Measurements from ENCODE around the gene LARP4B.

LARP4B gene

DNA sequence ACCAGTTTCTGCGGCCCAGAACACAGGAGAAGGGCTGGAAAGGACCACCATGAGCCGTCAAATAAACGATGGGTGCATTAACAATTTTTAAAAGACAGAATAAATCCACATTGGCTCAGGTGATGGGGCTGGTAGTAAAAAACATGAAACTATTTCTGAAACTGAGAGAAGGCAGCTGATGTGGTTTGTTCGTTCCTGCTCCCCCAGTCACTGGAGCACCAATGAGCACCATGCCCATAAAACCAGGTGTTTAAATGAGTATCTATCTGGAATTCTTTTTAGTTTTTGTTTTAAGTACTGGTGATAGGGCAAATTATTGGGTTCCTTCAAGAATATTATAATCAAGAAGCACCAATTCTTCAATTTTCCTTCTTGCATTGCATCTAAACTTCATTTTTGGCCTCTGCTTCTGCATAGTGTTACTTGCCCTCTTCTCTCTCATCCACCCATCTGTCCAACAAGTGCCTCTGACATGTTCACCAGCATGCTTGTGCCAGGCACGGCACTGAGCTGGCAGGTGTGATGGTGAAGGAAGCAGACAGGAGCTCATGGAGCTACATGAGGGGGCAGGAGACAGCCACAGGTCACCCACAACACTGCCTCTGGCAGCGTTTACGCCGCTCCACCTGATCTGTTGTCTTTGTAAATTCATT, 65.5 kb downstream of the LARP4B start:
- no peak for DNase-seq

DNA sequence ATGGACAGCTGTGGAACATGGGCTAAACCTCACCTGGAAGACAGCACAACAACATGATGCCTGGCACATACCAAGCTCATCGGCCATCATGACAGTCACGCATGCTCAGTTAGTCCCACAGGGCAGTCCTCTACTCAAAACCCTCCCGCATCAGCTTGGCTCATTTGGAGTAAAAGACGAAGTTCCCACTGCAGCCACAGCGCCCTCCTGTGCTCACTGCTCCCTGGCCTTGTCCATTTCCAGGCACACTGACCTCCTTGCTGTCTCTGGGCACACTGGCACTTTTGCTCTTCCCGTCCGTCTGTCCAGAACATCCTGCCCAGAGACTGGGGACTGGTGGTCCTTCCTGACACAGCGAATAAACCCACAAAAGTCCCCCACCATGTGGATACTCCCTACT, 66.2 kb downstream of the LARP4B start:
- DNase-seq = no peak

DNA sequence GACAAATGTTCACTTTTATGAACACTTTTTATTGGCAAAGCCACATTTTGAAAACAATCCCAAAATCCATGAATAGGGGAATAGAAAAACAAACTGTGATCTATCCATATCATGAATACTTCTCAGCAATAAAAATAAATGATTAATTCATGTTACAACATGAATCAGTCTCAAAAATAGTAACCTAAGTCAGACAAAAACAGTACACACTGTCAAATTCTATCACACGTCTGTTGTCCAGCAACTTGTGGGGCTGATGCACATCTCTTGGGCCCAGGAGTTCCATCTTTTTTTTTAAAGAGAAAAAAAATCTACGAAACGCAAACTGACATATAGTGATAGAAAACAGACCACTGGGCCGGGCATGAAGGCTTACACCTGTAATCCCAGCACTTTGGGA, 71.0 kb downstream of the LARP4B start:
- DNase-seq = no peak

DNA sequence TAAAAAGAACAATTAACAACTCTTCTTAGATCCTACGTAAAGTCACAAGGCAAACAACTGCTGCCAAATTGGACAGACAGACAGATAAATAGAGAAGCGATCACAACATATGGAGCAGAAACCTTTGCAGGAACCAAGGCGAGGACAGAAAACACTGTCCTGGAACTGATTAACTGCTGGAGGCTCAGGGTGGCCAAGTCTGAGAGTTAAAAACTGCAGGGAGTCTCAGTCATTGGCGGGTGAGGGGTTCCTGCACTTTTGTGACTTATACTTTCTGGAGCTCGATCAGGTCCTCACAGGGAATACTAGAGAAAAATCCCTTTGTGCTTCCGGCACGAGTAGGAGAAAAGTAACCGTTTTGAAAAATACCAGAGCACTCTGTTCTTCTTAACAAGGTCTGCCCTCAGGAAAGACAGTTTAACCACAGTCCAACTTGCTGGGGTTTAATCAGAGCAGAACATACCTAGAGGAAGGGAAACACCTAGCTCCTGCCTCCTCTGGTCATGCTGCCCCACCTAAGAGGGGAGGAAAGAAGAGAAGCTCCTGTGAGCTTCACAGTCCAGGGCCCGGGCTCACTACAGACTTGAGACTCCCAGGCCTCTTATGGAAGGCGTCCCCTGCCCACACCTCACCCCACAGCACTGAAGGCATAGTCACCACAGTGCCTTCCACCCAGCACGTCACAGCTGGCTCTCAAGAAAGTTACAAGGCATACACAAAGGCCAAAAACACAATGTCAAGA, 74.9 kb downstream of the LARP4B start:
- peak; percentile 47 for DNase-seq

DNA sequence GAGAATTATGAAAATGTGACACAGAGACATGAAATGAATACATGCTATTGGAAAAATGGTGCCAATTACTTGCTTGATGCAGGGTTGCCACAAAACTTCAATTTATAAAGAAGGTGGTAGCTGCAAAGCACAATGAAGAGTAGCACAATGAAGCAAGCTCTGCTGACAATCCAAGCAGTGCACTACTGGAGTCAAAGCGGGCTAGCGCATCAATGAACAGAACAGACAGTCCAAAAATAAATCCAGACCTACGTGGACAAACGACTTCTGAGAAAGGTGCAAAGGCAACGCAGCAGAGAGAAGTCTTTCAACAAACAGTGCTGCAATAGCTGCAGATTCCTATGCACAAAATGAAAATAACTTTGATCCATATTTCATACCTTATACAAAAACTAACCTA, 75.8 kb downstream of the LARP4B start:
- DNase-seq = no peak

DNA sequence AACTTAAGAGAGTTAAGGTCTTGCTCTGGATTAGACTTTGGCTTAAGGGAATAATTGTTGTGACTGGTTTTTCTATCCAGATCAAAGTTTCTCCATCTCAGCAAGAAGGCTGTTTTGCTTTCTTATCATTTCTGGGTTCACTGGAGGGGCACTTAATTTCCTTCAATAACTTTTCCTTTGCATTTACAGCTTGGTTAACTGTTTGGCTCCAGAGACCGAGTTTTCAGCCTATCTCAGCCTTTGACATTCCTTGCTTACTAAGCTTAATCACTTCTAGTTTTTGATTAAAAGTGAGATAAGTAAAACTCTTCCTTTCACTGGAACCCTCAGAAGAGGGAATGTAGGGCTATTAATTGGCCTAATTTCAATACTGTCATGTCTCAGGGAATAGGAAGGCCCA, 76.4 kb downstream of the LARP4B start:
- no peak for DNase-seq

DNA sequence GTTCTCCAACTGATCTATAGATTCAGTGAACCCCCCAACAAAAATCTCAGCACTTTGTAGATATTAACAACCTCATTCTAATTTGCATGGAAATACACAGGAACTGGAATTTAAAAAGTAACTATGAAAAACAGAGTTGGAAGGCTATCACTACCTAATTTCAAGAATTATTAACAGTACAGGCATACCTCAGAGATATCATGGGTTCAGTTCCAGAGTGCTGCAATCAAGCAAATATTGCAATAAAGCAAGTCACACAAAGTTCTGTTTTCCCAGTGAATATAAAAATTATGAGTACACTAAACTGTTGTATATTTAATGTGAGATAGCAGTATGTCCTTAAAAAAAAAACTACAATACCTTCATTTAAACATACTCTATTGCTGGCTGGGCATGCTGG, 78.5 kb downstream of the LARP4B start:
- DNase-seq = no peak

DNA sequence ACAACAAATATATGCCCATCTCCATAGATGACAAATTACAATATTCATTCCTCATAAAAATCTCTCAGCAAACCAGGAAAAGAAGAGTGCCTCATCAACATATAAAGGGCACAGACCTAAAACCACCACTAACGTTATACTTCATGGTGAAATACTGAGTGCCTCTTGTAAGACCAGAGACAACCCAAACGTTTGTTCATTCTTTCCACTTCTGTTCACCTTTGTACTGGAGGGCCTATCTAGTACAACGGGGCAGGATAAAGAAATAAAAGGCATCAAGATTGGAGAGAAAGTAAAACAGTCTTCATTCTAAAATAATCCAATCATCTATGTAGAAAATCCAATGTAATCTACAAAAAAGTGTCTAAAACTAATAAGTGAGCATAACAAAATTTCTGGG, 79.1 kb downstream of the LARP4B start:
- DNase-seq = no peak

DNA sequence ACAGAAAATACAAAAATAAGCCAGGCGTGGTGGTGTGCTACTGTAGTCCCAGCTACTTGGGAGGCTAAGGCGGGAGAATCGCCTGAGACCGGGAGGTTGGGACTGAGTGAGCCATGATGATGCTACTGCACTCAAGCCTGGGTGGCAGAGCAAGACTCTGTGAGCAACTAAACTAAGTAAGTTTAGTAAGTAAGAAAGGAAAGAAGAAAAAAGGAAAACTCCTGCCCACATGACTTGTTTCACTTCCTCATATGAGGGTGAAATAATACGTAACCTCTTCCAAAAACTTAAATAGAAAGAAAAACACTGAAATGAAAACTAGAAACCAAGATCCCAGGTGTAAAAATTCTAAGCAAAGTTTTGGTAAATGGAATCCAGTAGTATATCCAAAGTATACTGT, 79.6 kb downstream of the LARP4B start:
- no peak for DNase-seq

DNA sequence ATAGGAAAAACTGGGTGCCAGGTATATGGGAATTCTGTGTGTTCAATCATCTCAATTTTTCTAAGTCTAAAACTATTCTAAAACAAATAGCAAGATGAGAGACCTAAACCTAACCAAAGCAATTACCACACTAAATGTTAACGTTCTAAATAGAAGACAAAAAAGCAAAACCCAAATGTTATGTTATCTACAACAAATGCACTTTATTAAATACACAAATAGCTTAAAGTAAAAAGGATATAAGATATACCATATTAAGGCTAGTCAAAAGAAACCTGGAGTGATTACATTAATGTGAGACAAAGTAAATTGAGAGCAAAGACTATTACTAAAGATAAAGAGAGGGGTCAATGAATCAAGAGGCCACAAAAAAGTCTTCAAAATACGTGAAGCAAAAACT, 81.4 kb downstream of the LARP4B start:
- DNase-seq = no peak

DNA sequence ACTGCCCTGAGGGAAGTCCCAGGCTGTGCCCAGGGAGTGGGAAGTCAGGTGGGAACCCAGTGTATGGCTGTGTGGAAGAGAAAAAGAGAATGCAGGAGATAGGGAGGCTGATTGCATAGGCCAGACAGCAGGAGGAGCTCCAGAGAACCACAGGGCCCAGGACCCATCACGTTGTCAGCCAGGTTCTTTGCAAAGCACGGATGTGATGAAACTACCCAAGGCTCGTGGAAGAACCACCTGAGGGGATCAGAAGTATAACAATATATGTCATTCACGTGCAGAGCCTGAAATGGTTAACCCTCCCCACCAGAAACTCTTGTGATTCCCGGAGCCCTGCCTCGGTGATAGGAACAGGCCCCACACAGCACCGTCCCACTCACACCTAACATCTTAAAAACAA, 83.6 kb downstream of the LARP4B start:
- DNase-seq = no peak

DNA sequence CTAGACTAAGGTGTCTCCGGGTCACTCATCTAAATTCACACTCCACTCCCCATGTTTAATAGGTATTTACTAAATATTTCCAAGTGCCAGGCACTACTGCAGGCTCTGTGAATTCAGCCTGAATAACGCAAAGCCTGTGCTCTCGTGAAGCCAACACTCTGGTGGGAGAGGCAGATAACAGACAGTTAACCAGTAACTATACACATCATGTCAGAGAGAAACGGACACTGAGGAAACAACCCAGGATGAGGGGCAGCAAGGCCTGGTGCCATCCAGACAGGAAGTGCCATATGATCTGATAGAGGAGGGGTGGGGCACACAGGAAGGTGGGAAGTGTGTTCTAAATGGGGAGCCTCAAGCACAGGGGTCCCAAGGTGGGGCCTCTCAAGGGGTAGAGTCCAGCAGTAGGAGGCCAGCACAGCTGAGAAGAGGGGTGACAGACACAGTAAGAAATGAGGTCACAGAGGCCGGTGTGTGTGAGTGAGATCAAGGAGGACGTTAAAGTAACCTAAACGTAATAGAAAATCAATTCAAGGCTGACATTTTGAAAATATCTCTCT, 85.3 kb downstream of the LARP4B start:
- DNase-seq = no peak

DNA sequence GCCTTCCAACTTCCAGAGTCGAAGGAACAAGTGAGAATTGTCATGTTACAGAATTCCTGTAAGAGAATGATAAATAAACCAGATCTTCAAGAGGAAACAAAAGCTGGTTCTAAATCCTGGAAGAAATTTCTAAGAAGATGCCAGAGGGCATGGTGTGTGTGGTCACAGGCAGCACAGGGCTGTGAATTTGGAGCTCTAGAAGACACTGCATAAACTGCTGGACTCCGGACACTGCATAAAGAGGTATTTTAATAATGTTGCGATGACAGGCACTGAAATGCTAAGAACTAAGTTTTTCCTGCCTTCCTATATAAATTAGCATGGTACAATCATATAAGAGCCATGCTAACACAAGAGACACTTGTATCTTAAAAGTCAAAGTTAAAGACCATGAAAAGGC, 86.0 kb downstream of the LARP4B start:
- peak; percentile 8 for DNase-seq

DNA sequence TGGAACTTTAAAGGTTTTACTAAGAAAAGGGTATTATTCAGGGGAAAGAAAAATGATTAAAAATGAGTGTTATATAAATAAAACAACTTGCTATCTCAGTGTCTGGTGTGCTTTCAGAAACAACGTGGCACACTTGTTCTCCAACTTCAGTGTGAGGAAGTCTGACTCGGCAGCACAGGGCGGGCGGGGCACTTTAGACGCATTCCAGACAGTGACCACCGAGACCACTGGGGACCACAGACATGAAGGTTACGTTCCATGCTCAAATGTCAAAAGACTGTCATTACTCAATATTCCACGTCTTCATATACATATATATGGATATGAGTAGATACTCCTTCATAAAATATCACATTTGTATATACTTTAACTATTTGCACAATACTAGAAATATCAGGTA, 87.0 kb downstream of the LARP4B start:
- DNase-seq = peak; percentile 52

DNA sequence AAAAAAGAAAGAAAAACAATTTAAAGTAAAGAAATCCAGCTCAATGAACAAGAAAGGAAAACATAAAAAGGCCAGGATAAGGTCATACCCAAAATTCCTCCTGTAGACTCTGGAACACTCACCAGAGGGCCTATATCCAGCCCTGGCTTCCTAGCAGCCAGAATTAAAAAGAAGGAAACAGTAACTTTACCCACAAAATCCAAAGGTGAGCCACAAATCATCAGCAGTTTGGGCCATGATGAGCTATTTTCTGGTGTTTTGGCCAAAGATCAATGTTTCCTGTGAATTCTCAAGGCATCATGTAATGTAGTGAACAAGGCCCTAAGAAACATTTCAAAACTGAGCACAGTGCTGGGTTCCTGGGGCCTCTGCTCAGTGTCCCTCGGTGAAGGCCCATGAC, 87.8 kb downstream of the LARP4B start:
- DNase-seq = no peak

DNA sequence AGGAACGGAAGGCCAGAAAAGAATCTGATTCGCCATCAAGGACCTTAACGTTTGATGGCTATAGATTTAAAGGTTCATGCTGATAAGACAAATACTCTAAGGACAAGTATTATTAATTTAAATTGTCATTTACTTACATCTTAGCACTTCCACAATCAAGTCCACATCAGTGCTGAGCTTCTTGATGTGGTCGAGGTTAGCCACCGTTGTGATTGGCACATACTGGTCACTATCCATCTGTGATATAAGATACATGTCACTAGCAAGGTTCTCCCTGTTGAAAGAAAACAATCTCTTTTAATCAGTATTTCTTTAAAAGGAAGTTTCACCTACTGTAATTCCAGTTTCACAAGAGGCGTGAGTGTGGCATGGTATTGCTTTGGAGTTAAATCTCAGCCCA, 88.7 kb downstream of the LARP4B start:
- DNase-seq = no peak

DNA sequence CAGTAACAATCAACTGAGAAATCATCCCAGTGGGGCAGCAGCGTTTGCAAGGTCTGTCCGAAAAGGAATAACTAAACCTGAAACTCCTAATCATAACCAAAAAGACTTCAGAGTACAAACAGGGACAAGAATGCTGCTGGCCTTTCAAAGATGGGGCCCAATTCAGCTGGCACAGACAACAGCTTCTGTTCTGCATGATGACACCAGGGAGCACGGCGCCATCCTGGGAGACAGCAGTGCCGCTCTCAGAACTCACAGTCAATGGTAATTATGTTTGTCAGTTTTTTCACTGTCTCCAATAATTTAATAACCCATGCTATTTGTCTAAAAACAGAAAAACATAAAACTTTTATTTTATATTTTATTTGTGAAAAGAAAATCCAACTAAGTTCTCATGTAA, 90.0 kb downstream of the LARP4B start:
- no peak for DNase-seq

DNA sequence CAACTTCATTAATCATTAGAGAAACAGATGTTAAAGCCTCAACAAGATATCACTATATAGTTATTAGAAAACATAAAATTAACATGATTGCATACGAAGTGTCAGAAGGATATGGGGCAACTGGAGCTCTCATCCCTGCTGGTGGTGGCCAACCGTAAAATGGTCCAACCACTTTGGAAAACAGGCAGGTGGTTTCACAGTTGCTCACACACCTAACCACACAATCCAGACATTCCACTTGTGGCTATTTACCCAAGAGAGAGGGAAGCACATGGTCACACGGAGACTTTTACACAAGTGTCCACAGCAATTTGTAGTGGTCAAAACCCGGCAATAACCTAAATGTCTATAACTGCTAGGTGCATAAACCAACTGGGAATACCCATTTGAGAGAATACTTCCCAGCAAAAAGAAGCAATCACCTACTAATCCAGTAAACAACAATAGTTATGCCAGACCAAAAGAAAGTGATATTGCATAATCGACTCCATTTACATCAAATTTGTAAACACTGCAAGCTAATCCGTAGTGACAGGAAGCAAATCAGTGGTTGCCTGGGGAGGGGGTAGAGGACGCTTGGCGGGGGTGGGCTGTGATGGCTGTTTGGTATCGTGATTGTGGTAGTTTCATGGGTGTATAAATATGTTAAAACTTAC, 91.8 kb downstream of the LARP4B start:
- no peak for DNase-seq

DNA sequence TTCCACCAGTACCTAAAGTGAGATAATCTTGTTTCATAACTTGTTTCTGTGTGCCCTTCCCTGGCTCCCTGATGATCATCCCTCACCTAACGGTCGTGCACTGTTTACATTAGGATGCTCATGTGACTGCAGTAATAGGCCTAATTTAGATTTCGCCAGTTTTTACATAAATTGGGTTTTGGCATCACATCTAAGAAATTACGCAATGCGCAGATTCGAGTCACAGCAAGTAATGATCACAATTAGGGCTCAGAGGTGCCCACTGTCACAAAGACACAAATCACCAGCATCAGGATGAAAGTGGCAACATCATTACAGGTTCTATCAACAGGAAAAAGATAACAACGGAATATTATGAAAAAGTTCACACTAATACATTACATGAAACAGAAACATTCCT, 94.7 kb downstream of the LARP4B start:
- DNase-seq = no peak

DNA sequence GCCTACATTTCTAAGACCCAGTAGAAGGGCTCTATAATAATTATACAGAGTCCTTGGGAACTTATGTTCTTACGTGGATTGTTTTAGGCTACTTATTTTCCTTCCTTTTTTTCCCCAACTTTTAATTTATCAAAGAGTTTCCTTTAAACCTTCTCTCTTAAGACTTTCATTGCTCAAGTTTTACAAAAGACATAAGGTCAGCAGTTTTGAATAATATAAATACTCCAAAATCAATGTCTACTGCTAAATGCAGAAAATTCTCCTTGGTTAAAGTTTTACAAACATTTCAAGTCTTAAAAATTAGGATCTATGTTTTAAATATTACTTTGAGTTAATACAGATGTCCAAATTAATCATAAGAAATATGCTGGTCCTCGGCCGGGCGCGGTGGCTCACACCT, 97.0 kb downstream of the LARP4B start:
- DNase-seq = no peak

DNA sequence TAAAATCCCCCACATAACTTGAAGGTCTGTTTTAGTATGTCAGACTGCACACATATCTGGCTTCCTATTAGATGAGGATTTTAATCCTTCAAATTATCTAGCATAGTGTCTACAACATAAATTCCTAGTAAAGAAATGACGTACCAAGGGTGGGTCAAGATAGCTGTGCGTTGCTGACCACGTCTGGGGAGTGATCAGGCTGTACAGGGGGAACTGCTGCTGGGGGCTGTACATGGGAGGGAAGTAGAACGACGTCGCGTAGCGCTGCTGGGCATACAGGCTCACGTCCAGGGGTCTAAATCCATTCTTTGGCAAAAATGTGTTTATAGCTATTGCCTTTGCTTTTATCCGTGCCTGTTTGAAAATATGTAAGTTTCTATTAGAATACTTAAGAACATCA, 102.3 kb downstream of the LARP4B start:
- DNase-seq = no peak

DNA sequence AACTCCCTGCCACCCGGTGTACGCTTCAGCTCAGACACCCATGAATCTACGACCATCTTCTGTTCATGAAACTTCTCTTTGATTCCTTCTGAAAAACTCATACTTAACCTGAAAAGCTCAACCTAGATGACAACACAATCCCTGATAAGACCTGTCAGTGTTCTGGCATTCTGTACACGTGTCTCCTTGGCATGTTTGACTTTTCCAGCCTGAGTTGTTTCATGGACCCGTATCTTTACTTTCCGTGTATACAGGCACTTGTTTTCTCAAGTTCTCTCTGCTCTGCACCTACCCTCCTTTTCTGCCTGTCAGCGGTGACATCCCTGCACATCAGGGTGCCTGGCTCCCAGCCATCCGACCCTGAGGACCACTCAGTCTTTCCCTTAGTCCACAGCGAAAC, 103.3 kb downstream of the LARP4B start:
- no peak for DNase-seq

DNA sequence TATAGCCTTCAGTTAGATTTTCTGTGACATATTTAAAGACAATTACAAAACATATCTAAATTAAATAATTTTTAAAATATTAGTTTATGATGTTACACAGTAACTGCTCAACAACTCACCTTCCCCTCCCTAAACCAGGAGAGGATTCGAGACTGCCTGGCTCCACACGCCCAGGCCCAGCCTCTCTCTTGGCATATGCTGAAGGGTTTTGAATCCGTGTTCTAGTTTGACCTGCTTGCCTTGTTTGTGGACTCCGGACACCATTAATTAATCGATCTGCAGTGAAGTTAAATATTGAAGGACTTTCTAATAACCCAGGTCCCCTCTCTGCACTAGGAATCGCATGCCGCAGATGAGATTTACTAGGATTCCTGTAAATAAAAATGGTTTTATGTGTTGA, 106.6 kb downstream of the LARP4B start:
- DNase-seq = no peak

DNA sequence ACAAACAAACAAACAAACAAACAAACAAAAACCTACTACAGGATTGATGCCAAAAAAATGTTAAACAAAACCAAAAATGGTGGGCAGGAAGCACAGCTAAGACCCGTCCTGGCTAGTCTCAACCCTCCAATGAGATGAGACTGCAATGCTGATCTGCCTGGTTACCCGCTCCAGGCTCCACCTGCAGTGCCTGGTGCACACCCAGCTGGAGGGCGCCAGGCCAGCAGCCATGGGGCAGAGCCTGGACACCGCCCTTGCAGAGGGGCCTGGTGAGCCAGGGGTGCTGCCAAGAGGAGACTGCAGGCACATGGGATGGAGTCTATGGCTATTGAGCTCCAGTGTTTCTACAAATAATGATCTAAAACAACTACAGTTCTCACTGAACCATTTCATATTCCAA, 107.0 kb downstream of the LARP4B start:
- DNase-seq = no peak
